Liver (tissue), 9 donors: ENCODE data around the gene DRC1. TPM values are rescaled to one million over a fixed set of nuclear protein-coding genes. Genes with fewer than 3 reads are reported as not detected.

Experiments
- DNase-seq: peaks from one replicate; pipeline ENCODE4 v3.0.0-alpha.2; 2017; ENCODE audit warnings: low spot score
- H3K27ac ChIP-seq, 2 donors: one replicate each; pipeline ENCODE4 v1.7.0; 2013; ENCODE audit warnings: inconsistent platforms in 2 of 2, low read length in 2 of 2, control low read depth in 1 of 2, low read depth in 1 of 2, mild to moderate bottlenecking in 1 of 2
- H3K27me3 ChIP-seq, 4 donors: one replicate each; pipeline versions ENCODE4 v1.6.1 to v1.7.0; 2013; ENCODE audit warnings: low read length in 3 of 4, inconsistent platforms in 1 of 4, mild to moderate bottlenecking in 1 of 4, moderate library complexity in 1 of 4; ENCODE audit not compliant: control insufficient read depth in 4 of 4, insufficient read depth in 4 of 4
- H3K36me3 ChIP-seq, 4 donors: one replicate each; pipeline versions ENCODE4 v1.6.1 to v1.7.0; 2013; ENCODE audit warnings: low read length in 3 of 4, mild to moderate bottlenecking in 3 of 4, low read depth in 1 of 4, moderate library complexity in 1 of 4; ENCODE audit not compliant: control insufficient read depth in 4 of 4, insufficient read depth in 3 of 4
- H3K4me1 ChIP-seq, 4 donors: one replicate each; pipeline versions ENCODE4 v1.6.1 to v1.7.0; 2013; ENCODE audit warnings: low read length in 3 of 4, mild to moderate bottlenecking in 3 of 4, moderate library complexity in 1 of 4; ENCODE audit not compliant: control insufficient read depth in 4 of 4, insufficient read depth in 4 of 4
- H3K4me3 ChIP-seq, 3 donors: one replicate each; pipeline versions ENCODE4 v1.6.1 to v1.7.0; 2013; ENCODE audit warnings: low read length in 3 of 3, control low read depth in 1 of 3, low read depth in 1 of 3, mild to moderate bottlenecking in 1 of 3
- H3K9ac ChIP-seq, 2 donors: one replicate each; pipeline ENCODE4 v1.7.0; 2013; ENCODE audit warnings: low read length in 2 of 2, mild to moderate bottlenecking in 2 of 2, moderate library complexity in 2 of 2, control low read depth in 1 of 2, low read depth in 1 of 2
- H3K9me3 ChIP-seq, 4 donors: one replicate each; pipeline versions ENCODE4 v1.6.1 to v1.7.0; 2013; ENCODE audit warnings: low read length in 3 of 4; ENCODE audit not compliant: control insufficient read depth in 4 of 4
- CTCF ChIP-seq: fragments of 150-350 bp; IDR thresholded peaks from 2 replicates; pipeline ENCODE4 v1.5.1; 2017; ENCODE audit warnings: improper control_type of control experiment, low read depth, low read length; ENCODE audit not compliant: missing input control
- FOXA1 ChIP-seq: IDR thresholded peaks from 2 replicates; pipeline ENCODE4 v1.6.1; 2016; ENCODE audit warnings: antibody characterized with exemption
- GABPA ChIP-seq, 2 donors: IDR thresholded peaks in 1 of 2; conservative IDR thresholded peaks in 1 of 2; 2 replicates each; pipeline ENCODE4 v1.6.1; 2016; ENCODE audit warnings: antibody characterized with exemption in 2 of 2, mild to moderate bottlenecking in 1 of 2, moderate library complexity in 1 of 2
- HNF4A ChIP-seq, 2 donors: conservative IDR thresholded peaks; 2 replicates each; pipeline ENCODE4 v1.6.1; 2016; ENCODE audit warnings: antibody characterized with exemption in 2 of 2, mild to moderate bottlenecking in 2 of 2
- HNF4G ChIP-seq: IDR thresholded peaks from 2 replicates; pipeline ENCODE4 v1.6.1; 2016; ENCODE audit warnings: antibody characterized with exemption
- JUND ChIP-seq, 2 donors: IDR thresholded peaks; 2 replicates each; pipeline ENCODE4 v1.6.1; 2016; ENCODE audit warnings: antibody characterized with exemption in 2 of 2
- MAX ChIP-seq: IDR thresholded peaks from 2 replicates; pipeline ENCODE4 v1.6.1; 2016; ENCODE audit warnings: antibody characterized with exemption
- NR2F2 ChIP-seq: IDR thresholded peaks from 2 replicates; pipeline ENCODE4 v1.6.1; 2016; ENCODE audit warnings: antibody characterized with exemption
- RAD21 ChIP-seq, 2 donors: IDR thresholded peaks; 2 replicates each; pipeline ENCODE4 v1.6.1; 2016; ENCODE audit warnings: antibody characterized with exemption in 2 of 2, mild to moderate bottlenecking in 2 of 2
- REST ChIP-seq: IDR thresholded peaks from 2 replicates; pipeline ENCODE4 v1.6.1; 2016; ENCODE audit warnings: antibody characterized with exemption, mild to moderate bottlenecking
- RXRA ChIP-seq, 2 donors: IDR thresholded peaks; 2 replicates each; pipeline ENCODE4 v1.6.1; 2017 to 2018; ENCODE audit warnings: antibody characterized with exemption in 2 of 2, mild to moderate bottlenecking in 1 of 2
- TAF1 ChIP-seq: conservative IDR thresholded peaks from 2 replicates; pipeline ENCODE4 v1.6.1; 2016; ENCODE audit warnings: antibody characterized with exemption, mild to moderate bottlenecking
- YY1 ChIP-seq: IDR thresholded peaks from 2 replicates; pipeline ENCODE4 v1.6.1; 2016; ENCODE audit warnings: antibody characterized with exemption, mild to moderate bottlenecking
- ZBTB33 ChIP-seq: IDR thresholded peaks from 2 replicates; pipeline ENCODE4 v1.6.1; 2016; ENCODE audit warnings: antibody characterized with exemption
- WGBS: extraction: QIAGEN DNeasy Blood & Tissue Kit; methylation state at CpG from one replicate; pipeline ENCODE4 v1.1.7; 2013; 5-methylcytosine and 5-hydroxymethylcytosine counted together
- polyA plus RNA-seq, 2 donors: library from polyadenylated mRNA; stranded (reverse) in 1 of 2; unstranded in 1 of 2; fragments of 200-250 nt in 1 of 2; fragments of >200 nt in 1 of 2; fragmentation: Nextera tagmentation in 1 of 2; extraction: Ambion mirVana in 1 of 2; gene quantifications; one replicate each; pipeline versions ENCODE4 v1.2.1 to v1.2.3, GENCODE V29; 2013 to 2015
- total RNA-seq, 2 donors: library from RNA; depleted of rRNA; stranded (reverse); fragments of >200 nt; gene quantifications; one replicate each; pipeline ENCODE4 v1.2.3, GENCODE V29; 2014
- TF ChIP-seq, protein P1 (sequence below): IDR thresholded peaks from 2 replicates; pipeline ENCODE4 v1.6.1; 2016; ENCODE audit warnings: antibody characterized with exemption
- donor health status: healthy.
- donor health status: healthy.
- donor health status: healthy.
- donor health status: healthy.
- donor health status: healthy.

DRC1 gene
- total and polyA plus RNA-seq, 4 donors, result 0.28 TPM; not detected in 3

DNA sequence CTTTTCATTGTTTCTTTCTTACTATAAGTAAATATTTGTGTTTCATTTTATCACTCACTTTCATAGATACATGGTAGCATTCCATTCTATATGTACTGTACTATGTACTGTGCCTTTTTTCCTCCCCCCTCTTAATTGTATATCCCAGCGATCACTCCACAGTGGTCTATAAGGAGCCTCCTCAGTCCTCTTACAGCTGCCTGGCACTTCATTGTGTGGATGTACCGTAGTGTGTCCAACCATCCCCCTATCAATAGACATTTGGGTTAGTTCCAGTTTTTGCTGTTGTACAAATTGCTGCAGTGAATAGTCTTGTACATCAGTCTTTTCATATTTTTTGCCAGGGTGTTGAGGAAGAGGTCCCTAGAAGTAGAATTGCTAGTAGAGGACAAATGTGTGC lies 21.4 kb upstream of the DRC1 start (continued):
- TF ChIP-seq HNF4G, result no peak
- no peak for TF ChIP-seq TAF1
- TF ChIP-seq RAD21 (IDR thresholded peaks at IDR 0.05), result no peak
- no peak for TF ChIP-seq RXRA (IDR thresholded peaks at IDR 0.05)

- H3K36me3 ChIP-seq, result peaks cover 0 to 34% (median 10%) of the 10 kb centered on the region in 4 donors
- TF ChIP-seq RXRA (IDR thresholded peaks at IDR 0.05) (no peak), ZBTB33 (no peak), NR2F2 (no peak)
- H3K4me3 ChIP-seq, result no peak overlapping the region
- no peaks in the 10 kb centered on the region for H3K9me3 ChIP-seq
- H3K9ac ChIP-seq, result no peak overlapping the region
- DNase-seq, result no peak
- no peaks in the 10 kb centered on the region for H3K4me1 ChIP-seq
- no peaks in the 10 kb centered on the region for H3K27me3 ChIP-seq
- no peak overlapping the region for H3K27ac ChIP-seq
- WGBS, result 90% methylated on average over 3 of the region's 3 CpGs
These were observed 19.2 kb upstream of the DRC1 start for GRCh38 chr2:26382564-26382963.

GRCh38 chr2:26384183-26384582 lies 17.5 kb upstream of the DRC1 start:
- Histone ChIP-seq H3K4me1 (no peaks in the 10 kb centered on the region), H3K27me3 (no peaks in the 10 kb centered on the region), H3K27ac (no peak overlapping the region), H3K36me3 (peaks cover 0 to 30% (median 17%) of the 10 kb centered on the region in 4 donors), H3K9me3 (no peaks in the 10 kb centered on the region), H3K9ac (no peak overlapping the region), H3K4me3 (no peak overlapping the region)
- 96% methylated on average over 9 of the region's 9 CpGs for WGBS
- TF ChIP-seq TAF1 (no peak), FOXA1 (no peak), YY1 (no peak), CTCF (no peak), JUND (IDR thresholded peaks at IDR 0.05) (no peak), HNF4A (conservative IDR thresholded peaks at IDR 0.05) (no peak), REST (no peak), RAD21 (IDR thresholded peaks at IDR 0.05) (no peak), NR2F2 (no peak), GABPA (IDR thresholded peaks at IDR 0.05 in 1 of 2, conservative IDR thresholded peaks at IDR 0.05 in 1 of 2) (no peak), HNF4G (no peak), MAX (no peak)
- TF ChIP-seq, protein P1, sequence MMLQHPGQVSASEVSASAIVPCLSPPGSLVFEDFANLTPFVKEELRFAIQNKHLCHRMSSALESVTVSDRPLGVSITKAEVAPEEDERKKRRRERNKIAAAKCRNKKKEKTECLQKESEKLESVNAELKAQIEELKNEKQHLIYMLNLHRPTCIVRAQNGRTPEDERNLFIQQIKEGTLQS, result no peak
- DNase-seq, result no peak
